ENCODE data around the gene NHLH1. TPM values are rescaled to one million over a fixed set of nuclear protein-coding genes. Genes with fewer than 3 reads are reported as not detected.

NHLH1 gene
- total RNA-seq, 1 donor from 2014 or later, result 10.6 TPM

DNA sequence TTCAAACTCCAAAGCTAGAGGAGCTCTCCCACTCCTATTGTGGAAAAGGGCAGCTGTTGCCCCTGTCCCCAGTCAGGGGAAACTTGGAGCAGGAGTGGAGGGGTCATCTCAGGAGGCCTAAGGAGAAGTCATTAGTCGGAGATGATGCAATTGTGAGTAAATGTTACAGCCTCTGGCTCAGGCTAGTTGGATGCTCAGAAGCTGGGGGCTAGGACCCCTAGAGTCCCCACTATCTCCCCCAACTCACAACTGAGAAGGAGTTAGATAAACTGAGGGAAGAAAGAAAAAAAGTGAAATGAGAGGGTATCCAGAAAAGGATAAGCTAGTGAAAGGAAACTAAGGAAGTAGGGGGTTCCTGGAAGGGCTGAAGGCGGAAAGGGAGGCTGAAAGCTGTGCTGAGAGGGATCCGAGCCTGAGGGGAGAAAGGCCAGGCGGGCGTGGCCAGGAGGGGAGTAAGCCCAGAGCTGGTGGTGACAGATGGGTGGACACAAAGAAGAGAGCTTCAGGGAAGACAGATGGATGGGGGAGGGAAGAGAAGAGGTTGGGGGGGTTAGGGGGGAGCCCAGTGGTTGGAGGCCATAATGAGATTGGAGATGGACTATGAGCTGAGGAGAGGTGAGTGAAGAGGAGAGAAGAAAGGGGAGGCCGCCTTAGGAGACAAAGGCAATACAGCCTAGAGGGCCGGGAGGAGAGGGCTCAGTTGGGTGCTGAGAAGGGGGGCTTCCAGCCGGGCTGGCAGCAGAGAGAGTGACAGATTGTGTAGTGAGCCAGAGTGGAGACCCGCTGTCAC is 4.5 kb upstream of the NHLH1 start:
- TF ChIP-seq, protein P1, sequence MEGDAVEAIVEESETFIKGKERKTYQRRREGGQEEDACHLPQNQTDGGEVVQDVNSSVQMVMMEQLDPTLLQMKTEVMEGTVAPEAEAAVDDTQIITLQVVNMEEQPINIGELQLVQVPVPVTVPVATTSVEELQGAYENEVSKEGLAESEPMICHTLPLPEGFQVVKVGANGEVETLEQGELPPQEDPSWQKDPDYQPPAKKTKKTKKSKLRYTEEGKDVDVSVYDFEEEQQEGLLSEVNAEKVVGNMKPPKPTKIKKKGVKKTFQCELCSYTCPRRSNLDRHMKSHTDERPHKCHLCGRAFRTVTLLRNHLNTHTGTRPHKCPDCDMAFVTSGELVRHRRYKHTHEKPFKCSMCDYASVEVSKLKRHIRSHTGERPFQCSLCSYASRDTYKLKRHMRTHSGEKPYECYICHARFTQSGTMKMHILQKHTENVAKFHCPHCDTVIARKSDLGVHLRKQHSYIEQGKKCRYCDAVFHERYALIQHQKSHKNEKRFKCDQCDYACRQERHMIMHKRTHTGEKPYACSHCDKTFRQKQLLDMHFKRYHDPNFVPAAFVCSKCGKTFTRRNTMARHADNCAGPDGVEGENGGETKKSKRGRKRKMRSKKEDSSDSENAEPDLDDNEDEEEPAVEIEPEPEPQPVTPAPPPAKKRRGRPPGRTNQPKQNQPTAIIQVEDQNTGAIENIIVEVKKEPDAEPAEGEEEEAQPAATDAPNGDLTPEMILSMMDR (conservative IDR thresholded peaks at IDR 0.05), result no peak
- H3K4me3 Mint-ChIP-seq, result peak overlapping the region; percentile 60
- DNase-seq (ENCODE audit: low read depth, low spot score), result no peak
- no peaks in the 10 kb centered on the region for H3K9me3 Mint-ChIP-seq
- H3K4me1 Mint-ChIP-seq, result peaks cover 46% of the 10 kb centered on the region
- H3K27ac Mint-ChIP-seq (ENCODE audit: unreplicated experiment), result peak overlapping the region; percentile 98
- H3K27me3 Mint-ChIP-seq (ENCODE audit: low read depth), result no peaks in the 10 kb centered on the region
- peaks cover 17% of the 10 kb centered on the region for H3K36me3 Mint-ChIP-seq (ENCODE audit: low read depth)

DNA sequence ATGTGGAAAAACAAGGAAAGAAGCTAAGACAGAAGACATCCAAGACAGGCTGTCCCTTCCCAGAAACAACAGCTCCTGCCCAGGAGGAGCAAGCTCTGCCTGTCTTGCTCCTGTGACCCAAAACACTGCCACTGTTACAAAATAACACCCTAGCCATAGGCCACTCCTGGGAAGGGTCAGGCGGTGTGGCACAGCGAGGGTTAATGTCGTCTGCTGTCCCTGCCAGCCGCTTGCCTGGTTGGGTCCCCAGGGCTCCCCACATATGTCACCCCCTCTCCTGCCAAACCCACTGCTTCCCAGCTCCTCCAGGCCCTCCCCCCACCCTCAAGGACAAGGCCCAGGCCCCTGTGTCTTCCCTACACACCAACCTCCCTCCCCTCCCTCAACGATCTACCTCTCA is 3.9 kb upstream of the NHLH1 start:
- no peak for DNase-seq (ENCODE audit: low read depth, low spot score)
- H3K27ac Mint-ChIP-seq (ENCODE audit: unreplicated experiment), result peak overlapping the region; percentile 98
- H3K4me1 Mint-ChIP-seq, result peaks cover 46% of the 10 kb centered on the region
- peaks cover 12% of the 10 kb centered on the region for H3K36me3 Mint-ChIP-seq (ENCODE audit: low read depth)
- no peak overlapping the region for H3K4me3 Mint-ChIP-seq
- H3K9me3 Mint-ChIP-seq, result no peaks in the 10 kb centered on the region
- no peaks in the 10 kb centered on the region for H3K27me3 Mint-ChIP-seq (ENCODE audit: low read depth)
- TF ChIP-seq, protein P1 (conservative IDR thresholded peaks at IDR 0.05), result no peak

DNA sequence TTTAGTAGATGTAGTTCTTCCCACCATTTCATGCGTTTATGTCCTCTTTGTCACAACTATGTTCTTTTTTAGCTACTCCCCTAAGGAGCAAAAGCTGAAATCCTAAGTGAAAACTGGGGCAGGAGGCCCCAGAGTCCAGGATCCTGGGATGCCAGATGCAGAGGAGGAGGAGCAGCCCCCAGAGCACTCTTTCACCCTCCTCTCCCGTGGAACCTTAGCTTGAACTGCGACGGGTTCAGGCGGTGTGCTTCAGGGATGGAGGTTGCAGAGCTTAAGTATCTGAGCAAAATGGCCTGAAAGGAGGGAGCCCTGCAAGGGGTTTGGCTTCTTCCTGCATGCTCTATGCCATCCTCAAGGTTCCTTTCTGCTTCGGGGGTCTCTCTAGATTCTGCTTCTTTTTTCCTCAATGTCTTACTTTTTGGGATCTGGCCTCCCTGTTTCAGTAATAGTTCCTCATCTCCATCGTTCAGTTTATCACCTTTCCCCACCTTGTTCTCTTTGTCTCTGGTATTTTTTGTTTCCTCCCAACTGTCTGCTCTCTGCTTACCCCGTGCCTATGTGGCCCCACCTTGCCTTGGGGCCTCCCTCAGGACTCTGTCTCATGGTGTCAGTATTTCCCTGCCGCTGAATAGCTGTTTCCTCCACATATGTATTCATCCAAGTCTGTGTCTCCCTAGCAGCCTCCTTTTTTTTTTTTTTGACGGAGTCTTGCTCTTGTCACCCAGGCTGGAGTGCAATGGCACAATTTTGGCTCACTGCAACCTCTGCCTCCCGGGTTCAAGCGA is 2.7 kb upstream of the NHLH1 start:
- Mint-ChIP-seq H3K36me3 (ENCODE audit: low read depth) (peaks cover 5% of the 10 kb centered on the region), H3K4me1 (peaks cover 46% of the 10 kb centered on the region), H3K27ac (ENCODE audit: unreplicated experiment) (peak overlapping the region; percentile 76), H3K4me3 (no peak overlapping the region), H3K27me3 (ENCODE audit: low read depth) (no peaks in the 10 kb centered on the region), H3K9me3 (no peaks in the 10 kb centered on the region)
- no peak for DNase-seq (ENCODE audit: low read depth, low spot score)
- TF ChIP-seq, protein P1 (conservative IDR thresholded peaks at IDR 0.05), result no peak

DNA sequence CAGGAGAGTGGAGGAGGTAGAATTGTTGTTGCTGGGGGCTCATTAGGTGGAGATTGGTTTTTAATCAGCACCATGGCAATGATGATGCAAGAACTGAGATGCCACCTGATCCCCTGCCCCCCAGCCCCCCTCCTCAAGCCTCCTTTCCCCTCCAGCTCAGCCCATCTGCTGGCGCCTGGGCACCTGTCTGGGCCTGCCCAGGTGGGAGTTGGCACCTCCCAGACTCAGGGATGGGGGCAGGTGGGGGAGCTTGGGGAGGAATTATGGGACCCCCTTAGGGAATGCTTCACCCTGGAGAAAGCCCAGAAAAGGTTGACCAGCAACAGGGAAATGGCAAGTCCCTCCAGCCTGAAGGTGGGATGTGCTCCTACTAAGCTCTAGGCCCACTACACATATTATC is 1.5 kb upstream of the NHLH1 start:
- no peak for DNase-seq (ENCODE audit: low read depth, low spot score)
- no peaks in the 10 kb centered on the region for H3K9me3 Mint-ChIP-seq
- no peak overlapping the region for H3K4me3 Mint-ChIP-seq
- TF ChIP-seq, protein P1 (conservative IDR thresholded peaks at IDR 0.05), result no peak
- peaks cover 46% of the 10 kb centered on the region for H3K4me1 Mint-ChIP-seq
- no peaks in the 10 kb centered on the region for H3K27me3 Mint-ChIP-seq (ENCODE audit: low read depth)
- peak overlapping the region; percentile 54 for H3K27ac Mint-ChIP-seq (ENCODE audit: unreplicated experiment)
- peaks cover 5% of the 10 kb centered on the region for H3K36me3 Mint-ChIP-seq (ENCODE audit: low read depth)

DNA sequence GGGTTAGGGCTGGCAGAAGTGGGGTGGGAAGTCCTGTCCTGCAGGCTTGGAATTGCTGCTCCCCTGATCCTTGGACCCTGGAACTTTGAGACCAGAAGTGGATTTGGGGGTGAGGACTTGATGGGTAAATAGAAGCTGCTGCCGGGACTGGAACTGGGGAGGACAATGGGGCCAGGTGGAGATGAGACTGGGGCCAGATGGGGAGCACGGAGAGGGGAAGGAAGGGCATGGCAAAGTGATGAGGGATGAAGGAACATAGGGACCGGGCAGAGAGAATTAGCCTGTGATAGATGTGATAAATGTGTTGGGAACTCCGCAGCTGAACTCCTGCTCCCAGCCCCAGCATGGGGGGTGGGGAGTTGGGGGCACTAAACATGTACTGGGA is 637 bp downstream of the NHLH1 start:
- H3K4me3 Mint-ChIP-seq, result peak overlapping the region; percentile 67
- peak overlapping the region; percentile 92 for H3K27ac Mint-ChIP-seq (ENCODE audit: unreplicated experiment)

More for the DNA sequence above, 637 bp downstream of the NHLH1 start:
- no peaks in the 10 kb centered on the region for H3K9me3 Mint-ChIP-seq
- no peak for DNase-seq (ENCODE audit: low read depth, low spot score)
- TF ChIP-seq, protein P1 (conservative IDR thresholded peaks at IDR 0.05), result no peak
- H3K27me3 Mint-ChIP-seq (ENCODE audit: low read depth), result no peaks in the 10 kb centered on the region
- peaks cover 33% of the 10 kb centered on the region for H3K4me1 Mint-ChIP-seq
- no peaks in the 10 kb centered on the region for H3K36me3 Mint-ChIP-seq (ENCODE audit: low read depth)
